Measurements from ENCODE around the gene GYS1. TPM values are rescaled to one million over a fixed set of nuclear protein-coding genes. Genes with fewer than 3 reads are reported as not detected.

Gene GYS1
- total RNA-seq: 20.4 and 22.7 TPM in 2 replicates

GRCh38 chr19:48993175-48994034 lies at the start of gene GYS1, which contains the start of gene RUVBL2:
Gene GYS1, minus strand, starts transcription at chr19:48993309. Its CDS starts 197 bp downstream, at chr19:48993112.
Gene RUVBL2, plus strand, starts transcription at chr19:48993887. Its CDS starts 25 bp downstream, at chr19:48993912.

GRCh38 chr19:49036815-49037214 lies 43.7 kb upstream of the GYS1 start, which contains the start of gene CGB1:
Gene CGB1, minus strand, starts transcription at chr19:49036895. Its CDS starts 184 bp downstream, at chr19:49036711.

GRCh38 chr19:49031642-49032301 lies 38.7 kb upstream of the GYS1 start, which contains the start of gene CGB2:
Gene CGB2, plus strand, starts transcription at chr19:49031890. Its CDS starts 206 bp downstream, at chr19:49032096.

GRCh38 chr19:49024233-49024632 lies 31.1 kb upstream of the GYS1 start, which contains the start of gene CGB3:
Gene CGB3, minus strand, starts transcription at chr19:49024333. Its CDS starts 362 bp downstream, at chr19:49023971.

DNA sequence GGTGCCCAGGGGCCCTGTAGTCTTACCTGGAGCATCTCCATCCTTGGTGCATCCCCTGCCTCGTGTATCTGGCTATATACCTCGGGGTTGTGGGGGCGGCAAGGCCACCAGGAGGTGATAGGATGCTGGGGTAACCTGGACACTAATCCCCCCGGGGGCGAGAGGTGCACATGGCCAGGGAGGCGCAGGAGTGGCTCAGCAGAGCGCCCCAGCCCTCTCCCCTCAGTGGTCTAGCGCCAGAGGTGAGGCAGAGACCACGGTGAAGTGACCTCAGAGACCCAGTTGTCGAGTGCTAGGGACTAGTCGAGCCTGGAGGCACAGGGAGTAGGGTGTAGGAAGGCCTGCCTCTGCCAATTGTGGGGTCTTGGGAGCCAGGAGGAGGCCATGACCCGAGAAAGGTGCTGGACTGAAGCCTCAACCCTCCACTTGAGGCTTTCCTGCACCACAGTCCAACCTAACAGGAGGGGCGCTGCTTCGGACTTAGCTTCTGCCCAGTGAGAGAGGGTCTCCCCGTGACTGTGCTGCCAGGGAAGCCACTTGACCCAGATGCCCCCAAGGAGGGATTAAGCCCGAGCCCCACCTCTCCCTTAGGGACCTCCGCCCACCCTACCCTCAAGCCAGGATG lies 24.0 kb upstream of the GYS1 start, which contains the start of gene LHB:
TSS of gene LHB (minus strand) at position 51 of the 625 bp plus-strand sequence. CDS start at position 41, 10 bp downstream.

GRCh38 chr19:48965040-48965805 lies 27.9 kb downstream of the GYS1 start, which contains the start of gene FTL:
Gene FTL, plus strand, starts transcription at chr19:48965309. Its CDS starts 199 bp downstream, at chr19:48965508.

DNA sequence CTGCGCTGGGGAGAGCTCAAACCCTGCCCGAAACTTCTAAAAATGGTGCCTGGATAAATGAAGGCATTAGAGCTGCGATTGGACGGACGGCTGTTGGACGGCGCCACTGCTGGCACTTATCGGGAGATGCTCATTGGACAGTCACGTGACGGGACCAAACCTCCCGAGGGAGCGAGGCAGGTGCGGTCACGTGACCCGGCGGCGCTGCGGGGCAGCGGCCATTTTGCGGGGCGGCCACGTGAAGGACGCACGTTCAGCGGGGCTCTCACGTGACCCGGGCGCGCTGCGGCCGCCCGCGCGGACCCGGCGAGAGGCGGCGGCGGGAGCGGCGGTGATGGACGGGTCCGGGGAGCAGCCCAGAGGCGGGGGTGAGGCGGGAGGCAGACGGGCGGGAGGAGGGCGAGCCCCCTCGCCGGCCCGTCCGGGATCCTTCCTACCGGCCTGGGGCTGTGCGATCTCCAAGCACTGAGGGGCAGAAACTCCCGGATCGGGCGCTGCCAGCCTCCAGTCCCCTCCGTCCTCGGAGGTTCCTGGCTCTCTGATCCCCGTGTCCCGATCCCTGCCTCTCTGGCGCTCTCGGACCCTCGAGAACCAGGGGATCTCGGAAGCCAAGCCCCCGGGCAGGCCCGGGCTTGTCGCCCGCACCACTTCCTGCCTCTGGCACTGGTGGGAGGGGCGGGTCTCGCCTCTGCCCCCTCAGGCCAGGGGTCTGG lies 38.4 kb downstream of the GYS1 start, which contains the start of gene BAX:
TSS of gene BAX (plus strand) at position 281 of the 713 bp plus-strand sequence. CDS start at position 335, 54 bp downstream.

DNA sequence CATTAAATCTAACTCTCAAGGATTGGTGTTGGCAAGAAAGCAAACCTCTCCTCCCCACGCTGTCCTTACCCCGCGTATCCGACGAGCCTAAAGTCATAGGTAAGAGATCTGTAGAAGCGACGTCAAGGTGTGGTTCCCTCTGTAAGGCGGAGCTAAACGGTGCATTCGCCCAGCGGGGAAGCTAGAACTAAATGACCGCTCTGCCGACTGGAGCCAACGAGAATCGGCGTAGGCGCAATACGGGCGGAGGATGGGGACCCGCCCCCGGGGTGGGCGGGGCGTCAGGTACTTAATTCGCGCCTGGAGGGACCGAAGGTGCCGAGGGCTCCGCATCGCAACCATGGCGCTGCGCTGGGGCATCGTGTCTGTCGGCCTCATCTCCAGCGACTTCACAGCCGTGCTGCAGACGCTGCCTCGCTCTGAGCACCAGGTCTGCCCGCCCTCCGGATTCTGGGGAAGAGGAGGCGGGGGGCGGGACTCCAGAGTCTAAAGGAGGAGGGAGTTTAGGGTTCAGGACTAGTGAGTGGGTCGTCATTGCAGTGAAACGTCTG lies 59.7 kb downstream of the GYS1 start, which contains the start of gene DHDH:
TSS of gene DHDH (plus strand) at position 318 of the 551 bp plus-strand sequence. CDS start at position 341, 23 bp downstream.

Other genes starting within 250 kb of the GYS1 start
- under 0.01 TPM in 1 of 2 replicates, not detected in the other for gene IZUMO1, start 246.4 kb downstream of the GYS1 start, total RNA-seq
- gene FUT1, start 240.7 kb downstream of the GYS1 start, total RNA-seq: under 0.01 TPM in 2 replicates
- gene FGF21, start 237.8 kb downstream of the GYS1 start, total RNA-seq: not detected in 2 replicates
- 22.2 and 27.1 TPM in 2 replicates for gene BCAT2, start 182.3 kb downstream of the GYS1 start, total RNA-seq
- gene HSD17B14, start 156.8 kb downstream of the GYS1 start, total RNA-seq: 5.5 and 15.9 TPM in 2 replicates
- 14.3 and 18.6 TPM in 2 replicates for gene PLEKHA4, start 124.7 kb downstream of the GYS1 start, total RNA-seq
- gene PPP1R15A, start 120.9 kb downstream of the GYS1 start, total RNA-seq: 48.1 and 56.8 TPM in 2 replicates
- gene TULP2, start 94.6 kb downstream of the GYS1 start, total RNA-seq: 0.26 and 0.32 TPM in 2 replicates
- gene NUCB1, start 93.0 kb downstream of the GYS1 start, total RNA-seq: 149 and 199 TPM in 2 replicates
- 1.6 TPM in 1 of 2 replicates, not detected in the other for gene DHDH, start 59.6 kb downstream of the GYS1 start, total RNA-seq
- gene BAX, start 38.4 kb downstream of the GYS1 start, total RNA-seq: 70.6 and 113 TPM in 2 replicates
- gene FTL, start 28.0 kb downstream of the GYS1 start, total RNA-seq: 4,288 and 4,455 TPM in 2 replicates
- gene RUVBL2, start 578 bp upstream of the GYS1 start, total RNA-seq: 166 and 207 TPM in 2 replicates
- gene LHB, start 23.8 kb upstream of the GYS1 start, total RNA-seq: not detected in 2 replicates
- gene CGB3, start 31.0 kb upstream of the GYS1 start, total RNA-seq: not detected in 2 replicates
- gene CGB2, start 38.6 kb upstream of the GYS1 start, total RNA-seq: not detected in 2 replicates
- gene CGB1, start 43.6 kb upstream of the GYS1 start, total RNA-seq: not detected in 2 replicates
- gene CGB5, start 50.5 kb upstream of the GYS1 start, total RNA-seq: 0.16 TPM in 1 of 2 replicates, not detected in the other
- gene CGB8, start 55.8 kb upstream of the GYS1 start, total RNA-seq: not detected in 2 replicates
- gene CGB7, start 64.4 kb upstream of the GYS1 start, total RNA-seq: 0.17 and 0.47 TPM in 2 replicates
- gene NTF4, start 71.5 kb upstream of the GYS1 start, total RNA-seq: 0.16 and 0.17 TPM in 2 replicates
- gene KCNA7, start 79.4 kb upstream of the GYS1 start, total RNA-seq: not detected in 2 replicates
- gene SNRNP70, start 92.1 kb upstream of the GYS1 start, total RNA-seq: 128 and 142 TPM in 2 replicates
- 12.0 and 13.3 TPM in 2 replicates for gene LIN7B, start 121.1 kb upstream of the GYS1 start, total RNA-seq
- gene C19orf73, start 125.8 kb upstream of the GYS1 start, total RNA-seq: 0.16 and 0.77 TPM in 2 replicates
- gene PPFIA3, start 126.2 kb upstream of the GYS1 start, total RNA-seq: 1.0 and 2.0 TPM in 2 replicates
- gene HRC, start 162.1 kb upstream of the GYS1 start, total RNA-seq: 0.09 TPM in 1 of 2 replicates, not detected in the other
- gene TRPM4, start 164.5 kb upstream of the GYS1 start, total RNA-seq: 16.5 and 17.5 TPM in 2 replicates

All from bronchial smooth muscle cell (primary cell).